A549 (cell line): Measurements from ENCODE around the gene NME2. TPM values are rescaled to one million over a fixed set of nuclear protein-coding genes. Genes with fewer than 3 reads are reported as not detected.

Experiments used
- ATAC-seq, 2 experiments: fragments of 200-7000 bp in 1 of 2; fragments of >200 bp in 1 of 2; cut with Nextera tagmentation in 1 of 2; cut with Tn5 transposase in 1 of 2; 3 replicates each; pipeline versions ENCODE4 v1.8.0 to v1.9.1; 2018 to 2020; ENCODE audit warnings: mild to moderate bottlenecking in 1 of 2, moderate library complexity in 1 of 2
- CTCF ChIA-PET: fragments of 300-600 bp; sonication (Branson Sonifier 250); formaldehyde crosslinking; extraction: SDS; loops from one replicate; lab custom pipeline; 2021; ENCODE audit warnings: antibody characterized with exemption, inconsistent platforms; lab: Yijun Ruan, JAX
- POLR2A ChIA-PET: fragments of 350-600 bp; formaldehyde crosslinking; extraction: SDS; loops from one replicate; lab custom pipeline; 2021; ENCODE audit warnings: antibody characterized with exemption, inconsistent platforms; lab: Yijun Ruan, JAX
- DNase-seq, 2 experiments: peaks; one replicate each; pipeline versions ENCODE4 v3.0.0 to v3.0.0-alpha.2; 2011 to 2016; ENCODE audit warnings: low read depth in 1 of 2, low spot score in 1 of 2
- FAIRE-seq: peaks from 2 replicates; lab custom pipeline; 2011; peaks lifted over from hg19 to GRCh38; lab: Jason Lieb, UNC
- H3K27ac ChIP-seq, 2 experiments: fragments of >200 bp; sonication (Bioruptor Twin); formaldehyde crosslinking; 3 replicates each; pipeline ENCODE4 v1.5.1; 2016 to 2017
- H3K4me1 ChIP-seq: fragments of >200 bp; sonication (Bioruptor Twin); formaldehyde crosslinking; 3 replicates; pipeline ENCODE4 v1.6.1; 2016
- H3K4me2 ChIP-seq: fragments of >200 bp; sonication (Bioruptor Twin); formaldehyde crosslinking; 3 replicates; pipeline ENCODE4 v1.6.1; 2016
- H3K4me3 ChIP-seq: fragments of >200 bp; sonication (Bioruptor Twin); formaldehyde crosslinking; 3 replicates; pipeline ENCODE4 v1.5.1; 2016
- H3K9me3 ChIP-seq: fragments of >200 bp; sonication (Bioruptor Twin); formaldehyde crosslinking; 3 replicates; pipeline ENCODE4 v1.6.1; 2016
- BHLHE40 ChIP-seq: IDR thresholded peaks from 2 replicates; pipeline ENCODE4 v1.6.1; 2012; ENCODE audit warnings: low read depth, low read length, inconsistent platforms
- CBX8 ChIP-seq: fragments of 200-600 bp; sonication (generic); IDR thresholded peaks from 2 replicates; pipeline ENCODE4 v1.6.1; 2016
- CHD4 ChIP-seq: fragments of 200-600 bp; sonication (generic); IDR thresholded peaks from 2 replicates; pipeline ENCODE4 v1.6.1; 2016; ENCODE audit warnings: antibody characterized with exemption, mild to moderate bottlenecking, borderline replicate concordance
- GATA3 ChIP-seq: IDR thresholded peaks from 2 replicates; pipeline ENCODE4 v1.6.1; 2012; ENCODE audit warnings: borderline replicate concordance
- HDAC2 ChIP-seq: fragments of 200-600 bp; sonication (generic); IDR thresholded peaks from 2 replicates; pipeline ENCODE4 v1.6.1; 2016
- HEYL ChIP-seq: fragments of 250-450 bp; sonication (Bioruptor Pico); IDR thresholded peaks from 2 replicates; pipeline ENCODE4 v1.8.0; 2021; ENCODE audit warnings: mild to moderate bottlenecking, moderate library complexity
- HOXA7 ChIP-seq: fragments of 250-450 bp; sonication (Bioruptor Pico); IDR thresholded peaks from 2 replicates; pipeline ENCODE4 v1.5.0; 2020; ENCODE audit warnings: mild to moderate bottlenecking, moderate library complexity
- HOXB5 ChIP-seq: fragments of 250-450 bp; sonication (Bioruptor Pico); IDR thresholded peaks from 2 replicates; pipeline ENCODE4 v1.5.0; 2020; ENCODE audit warnings: mild to moderate bottlenecking, moderate library complexity
- KDM5A ChIP-seq: fragments of 200-600 bp; sonication (generic); IDR thresholded peaks from 2 replicates; pipeline ENCODE4 v1.6.1; 2016; ENCODE audit warnings: antibody characterized with exemption, mild to moderate bottlenecking
- MAFK ChIP-seq: fragments of 450-650 bp; IDR thresholded peaks from 2 replicates; pipeline ENCODE4 v1.6.1; 2014; ENCODE audit not compliant: partially characterized antibody
- NFE2L2 ChIP-seq: fragments of 150-350 bp; conservative IDR thresholded peaks from 2 replicates; pipeline ENCODE4 v1.6.1; 2014; ENCODE audit warnings: low read length
- PHF8 ChIP-seq: fragments of 200-600 bp; sonication (generic); IDR thresholded peaks from 2 replicates; pipeline ENCODE4 v1.6.1; 2016; ENCODE audit warnings: low read depth, mild to moderate bottlenecking, antibody characterized with exemption, moderate library complexity, borderline replicate concordance
- POLR2AphosphoS2 ChIP-seq: conservative IDR thresholded peaks from 2 replicates; pipeline ENCODE4 v1.6.1; 2012; ENCODE audit warnings: low read length, improper control_type of control experiment, inconsistent platforms
- RAD21 ChIP-seq, 2 experiments: fragments of >200 bp in 1 of 2; sonication (Bioruptor Twin) in 1 of 2; formaldehyde crosslinking in 1 of 2; IDR thresholded peaks in 1 of 2; conservative IDR thresholded peaks in 1 of 2; 2 replicates in 1 of 2; 3 replicates in 1 of 2; pipeline ENCODE4 v1.6.1; 2012 to 2018; ENCODE audit warnings: inconsistent platforms in 1 of 2
- SMC3 ChIP-seq: fragments of >200 bp; sonication (Bioruptor Twin); formaldehyde crosslinking; IDR thresholded peaks from 3 replicates; pipeline ENCODE4 v1.6.1; 2018; ENCODE audit warnings: inconsistent platforms
- ZNF302 ChIP-seq: fragments of 250-450 bp; sonication (Bioruptor Pico); IDR thresholded peaks from 2 replicates; pipeline ENCODE4 v1.9.0; 2021; ENCODE audit warnings: inconsistent platforms, mild to moderate bottlenecking, moderate library complexity
- WGBS: methylation state at CpG from one replicate; pipeline ENCODE4 v1.1.6; 2017; ENCODE audit errors: missing lambda C conversion rate; 5-methylcytosine and 5-hydroxymethylcytosine counted together
- polyA plus RNA-seq, 4 experiments: library from polyadenylated mRNA; depleted of rRNA in 3 of 4; stranded (reverse); fragments of >200 nt; fragmentation: RNase III in 1 of 4; extraction: RNeasy Plus Mini Kit Qiagen cat#74134 plus additional on column Dnase treatment in 1 of 4; gene quantifications; 2 replicates in 3 of 4; 3 replicates in 1 of 4; pipeline ENCODE4 v1.2.3, GENCODE V29; 2011 to 2017
- TF ChIP-seq, protein P1 (sequence below): fragments of 450-650 bp; IDR thresholded peaks from 2 replicates; pipeline ENCODE4 v1.6.1; 2014; ENCODE audit warnings: antibody characterized with exemption
- TF ChIP-seq, protein P2 (sequence below): IDR thresholded peaks from 2 replicates; pipeline ENCODE4 v1.6.1; 2012; ENCODE audit warnings: low read depth, borderline replicate concordance
- TF ChIP-seq, protein P3 (sequence below): fragments of >200 bp; sonication (Bioruptor Twin); formaldehyde crosslinking; IDR thresholded peaks from 3 replicates; pipeline ENCODE4 v1.5.1; 2016
- TF ChIP-seq, protein P4 (sequence below): IDR thresholded peaks from 2 replicates; pipeline ENCODE4 v1.6.1; 2012
- TF ChIP-seq, protein P5 (sequence below): fragments of >200 bp; sonication (Bioruptor Twin); formaldehyde crosslinking; IDR thresholded peaks from 2 replicates; pipeline ENCODE4 v1.6.1; 2016
- TF ChIP-seq, protein P6 (sequence below): fragments of 250-450 bp; sonication (Bioruptor Pico); IDR thresholded peaks from 2 replicates; pipeline ENCODE4 v1.5.0; 2021; ENCODE audit warnings: mild to moderate bottlenecking, moderate library complexity, borderline replicate concordance
- TF ChIP-seq, protein P7 (sequence below): fragments of 150-350 bp; IDR thresholded peaks from 2 replicates; pipeline ENCODE4 v1.6.1; 2014; ENCODE audit warnings: low read depth, mild to moderate bottlenecking, low read length

NME2 gene
- polyA plus RNA-seq, 2 of the 4 experiments (the other 2 are of a cell fraction), result 1,425 to 1,862 TPM

DNA sequence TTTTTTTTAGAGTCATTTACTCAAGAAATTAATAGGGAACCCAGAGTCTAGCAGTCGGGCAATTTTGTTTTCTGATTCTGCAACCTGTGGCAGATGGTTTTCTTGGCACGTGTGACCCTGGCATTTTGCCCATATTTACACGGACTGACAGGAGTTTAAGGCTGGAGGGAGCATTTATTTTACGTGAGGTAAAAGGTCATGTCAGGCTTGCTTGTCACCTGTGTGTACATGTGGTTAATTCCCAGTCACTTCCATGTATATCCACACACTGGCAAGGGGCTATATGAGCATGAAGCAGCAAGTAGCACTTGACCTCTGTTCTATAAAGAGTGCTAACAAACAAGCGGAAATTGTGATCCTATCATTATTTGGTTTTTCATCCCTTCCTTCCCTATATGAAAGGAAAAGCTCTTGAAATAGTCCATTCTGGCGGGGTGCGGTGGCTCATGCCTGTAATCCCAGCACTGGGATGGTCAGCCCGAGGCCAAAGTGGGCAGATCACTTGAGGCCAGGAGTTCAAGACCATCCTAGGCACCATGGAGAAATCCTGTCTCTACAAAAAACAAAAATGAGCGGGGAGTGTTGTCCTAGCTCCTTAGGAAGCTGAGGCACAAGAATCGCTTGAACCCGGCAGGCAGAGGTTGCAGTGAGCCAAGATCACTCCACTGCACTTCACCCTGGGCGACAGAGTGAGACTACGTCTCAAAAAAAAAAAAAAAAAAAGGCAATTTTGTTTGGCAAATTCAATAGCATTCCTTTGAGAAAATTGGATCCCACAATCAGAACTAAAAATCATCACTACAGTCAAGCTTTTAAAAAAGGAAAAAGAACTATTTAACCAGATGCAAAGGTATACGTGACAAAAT lies 47.6 kb upstream of the NME2 start:
- TF ChIP-seq, protein P1, sequence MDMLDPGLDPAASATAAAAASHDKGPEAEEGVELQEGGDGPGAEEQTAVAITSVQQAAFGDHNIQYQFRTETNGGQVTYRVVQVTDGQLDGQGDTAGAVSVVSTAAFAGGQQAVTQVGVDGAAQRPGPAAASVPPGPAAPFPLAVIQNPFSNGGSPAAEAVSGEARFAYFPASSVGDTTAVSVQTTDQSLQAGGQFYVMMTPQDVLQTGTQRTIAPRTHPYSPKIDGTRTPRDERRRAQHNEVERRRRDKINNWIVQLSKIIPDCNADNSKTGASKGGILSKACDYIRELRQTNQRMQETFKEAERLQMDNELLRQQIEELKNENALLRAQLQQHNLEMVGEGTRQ, result no peak
- peak; percentile 71 for TF ChIP-seq BHLHE40
- peak overlapping the region; percentile 80 for H3K4me2 ChIP-seq
- H3K9me3 ChIP-seq, result no peaks in the 10 kb centered on the region
- WGBS, result 65% methylated on average over 14 of the region's 14 CpGs
- ChIA-PET CTCF (interaction anchor here (0.6 to 4.6 kb wide), 15 partner anchors 8 to 336 kb away, joined by 3 to 33 read pairs (median 4); partner anchors contain the start of genes NME1 and NME2), POLR2A (interaction anchor here (4.2 kb wide), 1 partner anchor 252 kb away, joined by 30 read pairs; the partner anchor contains the start of gene TOB1)
- FAIRE-seq, result no peak
- H3K27ac ChIP-seq, result no peak overlapping the region
- DNase-seq, result peak in 1 of 2 experiments; percentile 45
- ATAC-seq, result no peak
- peaks cover 31% of the 10 kb centered on the region for H3K4me1 ChIP-seq
- peak overlapping the region; percentile 77 for H3K4me3 ChIP-seq

DNA sequence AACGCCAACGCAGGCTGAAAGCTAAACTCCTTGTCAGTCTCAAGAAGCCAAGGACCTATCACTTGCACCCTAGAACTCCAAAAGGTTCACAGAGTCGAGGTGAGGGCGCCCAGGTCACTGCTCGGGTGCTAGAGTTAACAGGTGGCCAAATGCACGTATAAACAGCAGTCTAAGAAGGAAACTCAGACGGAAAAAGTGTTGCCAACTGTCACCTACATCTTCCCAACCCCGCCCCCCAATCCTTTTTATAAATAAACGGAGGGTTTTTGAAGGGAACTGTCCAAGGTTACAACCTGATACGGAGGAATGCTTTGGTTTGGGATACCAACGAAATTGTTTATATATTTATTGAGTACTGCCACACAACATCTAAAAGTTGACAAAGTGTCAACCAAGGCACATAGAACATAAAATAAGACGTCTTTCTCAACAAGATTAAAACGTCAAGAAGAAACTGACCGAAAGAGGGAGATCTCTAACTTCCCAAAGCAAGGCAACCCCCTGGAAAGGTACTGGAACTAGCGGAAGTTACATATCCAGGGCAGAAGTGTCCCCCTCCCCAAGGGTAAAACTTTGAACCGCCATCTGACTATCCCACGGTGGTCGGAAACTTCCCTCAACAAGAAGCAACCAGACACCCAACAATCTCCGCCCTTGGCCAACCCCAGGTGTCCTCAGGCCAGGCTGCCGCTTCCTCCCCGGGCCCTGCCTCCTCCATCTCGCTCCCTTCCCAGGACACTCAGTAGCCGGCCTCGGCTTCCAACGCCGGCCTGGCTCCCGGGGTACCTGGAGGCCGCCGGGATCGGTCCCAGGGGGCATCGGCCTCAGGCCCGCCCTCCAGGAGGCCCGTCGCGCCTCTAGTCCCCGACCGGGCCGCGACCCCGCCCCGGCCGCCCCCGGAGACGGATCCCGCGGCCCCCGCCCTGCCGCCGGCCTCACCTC lies 46.5 kb upstream of the NME2 start:
- ATAC-seq (peak; percentile 45 to 52), FAIRE-seq (no peak)
- POLR2A ChIA-PET, result interaction anchor here (0.6 to 4.2 kb wide), 13 partner anchors 10 to 254 kb away, joined by 3 to 41 read pairs (median 6); partner anchors contain the start of genes MBTD1, NME1, NME2 and TOB1
- TF ChIP-seq PHF8 (no peak), HDAC2 (no peak), CHD4 (no peak), HEYL (CRISPR knock-in tag) (no peak), HOXA7 (CRISPR knock-in tag) (no peak), RAD21 (conservative IDR thresholded peaks at IDR 0.05 in 1 of 2, IDR thresholded peaks at IDR 0.05 in 1 of 2) (peak; percentile 66 to 71), POLR2AphosphoS2 (no peak), CBX8 (no peak), NFE2L2 (no peak), HOXB5 (CRISPR knock-in tag) (no peak), KDM5A (peak; percentile 65), GATA3 (no peak), MAFK (no peak), SMC3 (peak; percentile 42), ZNF302 (CRISPR knock-in tag) (no peak)
- TF ChIP-seq, protein P2, sequence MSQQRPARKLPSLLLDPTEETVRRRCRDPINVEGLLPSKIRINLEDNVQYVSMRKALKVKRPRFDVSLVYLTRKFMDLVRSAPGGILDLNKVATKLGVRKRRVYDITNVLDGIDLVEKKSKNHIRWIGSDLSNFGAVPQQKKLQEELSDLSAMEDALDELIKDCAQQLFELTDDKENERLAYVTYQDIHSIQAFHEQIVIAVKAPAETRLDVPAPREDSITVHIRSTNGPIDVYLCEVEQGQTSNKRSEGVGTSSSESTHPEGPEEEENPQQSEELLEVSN, result no peak
- TF ChIP-seq, protein P3, sequence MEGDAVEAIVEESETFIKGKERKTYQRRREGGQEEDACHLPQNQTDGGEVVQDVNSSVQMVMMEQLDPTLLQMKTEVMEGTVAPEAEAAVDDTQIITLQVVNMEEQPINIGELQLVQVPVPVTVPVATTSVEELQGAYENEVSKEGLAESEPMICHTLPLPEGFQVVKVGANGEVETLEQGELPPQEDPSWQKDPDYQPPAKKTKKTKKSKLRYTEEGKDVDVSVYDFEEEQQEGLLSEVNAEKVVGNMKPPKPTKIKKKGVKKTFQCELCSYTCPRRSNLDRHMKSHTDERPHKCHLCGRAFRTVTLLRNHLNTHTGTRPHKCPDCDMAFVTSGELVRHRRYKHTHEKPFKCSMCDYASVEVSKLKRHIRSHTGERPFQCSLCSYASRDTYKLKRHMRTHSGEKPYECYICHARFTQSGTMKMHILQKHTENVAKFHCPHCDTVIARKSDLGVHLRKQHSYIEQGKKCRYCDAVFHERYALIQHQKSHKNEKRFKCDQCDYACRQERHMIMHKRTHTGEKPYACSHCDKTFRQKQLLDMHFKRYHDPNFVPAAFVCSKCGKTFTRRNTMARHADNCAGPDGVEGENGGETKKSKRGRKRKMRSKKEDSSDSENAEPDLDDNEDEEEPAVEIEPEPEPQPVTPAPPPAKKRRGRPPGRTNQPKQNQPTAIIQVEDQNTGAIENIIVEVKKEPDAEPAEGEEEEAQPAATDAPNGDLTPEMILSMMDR, result peak; percentile 62
- TF ChIP-seq, protein P4, sequence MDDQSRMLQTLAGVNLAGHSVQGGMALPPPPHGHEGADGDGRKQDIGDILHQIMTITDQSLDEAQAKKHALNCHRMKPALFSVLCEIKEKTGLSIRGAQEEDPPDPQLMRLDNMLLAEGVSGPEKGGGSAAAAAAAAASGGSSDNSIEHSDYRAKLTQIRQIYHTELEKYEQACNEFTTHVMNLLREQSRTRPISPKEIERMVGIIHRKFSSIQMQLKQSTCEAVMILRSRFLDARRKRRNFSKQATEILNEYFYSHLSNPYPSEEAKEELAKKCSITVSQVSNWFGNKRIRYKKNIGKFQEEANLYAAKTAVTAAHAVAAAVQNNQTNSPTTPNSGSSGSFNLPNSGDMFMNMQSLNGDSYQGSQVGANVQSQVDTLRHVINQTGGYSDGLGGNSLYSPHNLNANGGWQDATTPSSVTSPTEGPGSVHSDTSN, result no peak
- TF ChIP-seq, protein P5, sequence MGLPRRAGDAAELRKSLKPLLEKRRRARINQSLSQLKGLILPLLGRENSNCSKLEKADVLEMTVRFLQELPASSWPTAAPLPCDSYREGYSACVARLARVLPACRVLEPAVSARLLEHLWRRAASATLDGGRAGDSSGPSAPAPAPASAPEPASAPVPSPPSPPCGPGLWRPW, result no peak
- TF ChIP-seq, protein P1, result no peak
- TF ChIP-seq, protein P6, sequence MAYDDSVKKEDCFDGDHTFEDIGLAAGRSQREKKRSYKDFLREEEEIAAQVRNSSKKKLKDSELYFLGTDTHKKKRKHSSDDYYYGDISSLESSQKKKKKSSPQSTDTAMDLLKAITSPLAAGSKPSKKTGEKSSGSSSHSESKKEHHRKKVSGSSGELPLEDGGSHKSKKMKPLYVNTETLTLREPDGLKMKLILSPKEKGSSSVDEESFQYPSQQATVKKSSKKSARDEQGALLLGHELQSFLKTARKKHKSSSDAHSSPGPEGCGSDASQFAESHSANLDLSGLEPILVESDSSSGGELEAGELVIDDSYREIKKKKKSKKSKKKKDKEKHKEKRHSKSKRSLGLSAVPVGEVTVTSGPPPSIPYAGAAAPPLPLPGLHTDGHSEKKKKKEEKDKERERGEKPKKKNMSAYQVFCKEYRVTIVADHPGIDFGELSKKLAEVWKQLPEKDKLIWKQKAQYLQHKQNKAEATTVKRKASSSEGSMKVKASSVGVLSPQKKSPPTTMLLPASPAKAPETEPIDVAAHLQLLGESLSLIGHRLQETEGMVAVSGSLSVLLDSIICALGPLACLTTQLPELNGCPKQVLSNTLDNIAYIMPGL (CRISPR knock-in tag), result no peak
- TF ChIP-seq, protein P7, sequence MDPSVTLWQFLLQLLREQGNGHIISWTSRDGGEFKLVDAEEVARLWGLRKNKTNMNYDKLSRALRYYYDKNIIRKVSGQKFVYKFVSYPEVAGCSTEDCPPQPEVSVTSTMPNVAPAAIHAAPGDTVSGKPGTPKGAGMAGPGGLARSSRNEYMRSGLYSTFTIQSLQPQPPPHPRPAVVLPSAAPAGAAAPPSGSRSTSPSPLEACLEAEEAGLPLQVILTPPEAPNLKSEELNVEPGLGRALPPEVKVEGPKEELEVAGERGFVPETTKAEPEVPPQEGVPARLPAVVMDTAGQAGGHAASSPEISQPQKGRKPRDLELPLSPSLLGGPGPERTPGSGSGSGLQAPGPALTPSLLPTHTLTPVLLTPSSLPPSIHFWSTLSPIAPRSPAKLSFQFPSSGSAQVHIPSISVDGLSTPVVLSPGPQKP, result no peak

More for the DNA sequence above, 46.5 kb upstream of the NME2 start:
- Histone ChIP-seq H3K27ac (peak overlapping the region; percentile 90 to 91), H3K9me3 (no peaks in the 10 kb centered on the region), H3K4me2 (peak overlapping the region; percentile 80), H3K4me3 (peak overlapping the region; percentile 77), H3K4me1 (peaks cover 33% of the 10 kb centered on the region)
- CTCF ChIA-PET, result interaction anchor here (0.6 to 12.1 kb wide), 20 partner anchors 9 to 416 kb away, joined by 3 to 119 read pairs (median 4); partner anchors contain the start of genes NME1 and NME2
- DNase-seq, result peak; percentile 50 to 80
- 5% methylated on average over 45 of the region's 49 CpGs for WGBS
